ENCODE results near the gene KANK3.
"Not testable (repeated sequence)": the region's sequence is repeated elsewhere in the genome, so short reads cannot be mapped to it uniquely, and the experiment has no call there.

The KANK3 gene

GRCh38 chr19:8349629-8350372, 6.7 kb upstream of the KANK3 start:
- not testable (repeated sequence) for H3K27me3 ChIP-seq (ENCODE audit: control insufficient read depth, insufficient read depth, low read length); H3K4me2 ChIP-seq (ENCODE audit: low read length); H3K9me3 ChIP-seq (replicated peaks; ENCODE audit: low read length); H3K9ac ChIP-seq (ENCODE audit: low read depth, low read length); H3K36me3 ChIP-seq (ENCODE audit: insufficient read depth, low read length); H3K4me3 ChIP-seq (ENCODE audit: low read length)
- peaks cover 20% of the 10 kb centered on the region for H3K4me1 ChIP-seq (ENCODE audit: control insufficient read depth, insufficient read depth, low read length)

- Histone ChIP-seq H3K4me2 (ENCODE audit: low read length) (peak overlapping the region; percentile 77), H3K9me3 (replicated peaks; ENCODE audit: low read length) (no peaks in the 10 kb centered on the region), H3K36me3 (ENCODE audit: insufficient read depth, low read length) (no peaks in the 10 kb centered on the region), H3K27me3 (ENCODE audit: control insufficient read depth, insufficient read depth, low read length) (peaks cover 20% of the 10 kb centered on the region), H3K4me1 (ENCODE audit: control insufficient read depth, insufficient read depth, low read length) (peaks cover 3% of the 10 kb centered on the region), H3K4me3 (ENCODE audit: low read length) (peak overlapping the region; percentile 61), H3K9ac (ENCODE audit: low read depth, low read length) (no peak overlapping the region)
These were observed 402 bp upstream of the KANK3 start for GRCh38 chr19:8343483-8343844.

- H3K4me2 ChIP-seq (ENCODE audit: low read length), result no peak overlapping the region
- peaks cover 3% of the 10 kb centered on the region for H3K4me1 ChIP-seq (ENCODE audit: control insufficient read depth, insufficient read depth, low read length)
- H3K9me3 ChIP-seq (replicated peaks; ENCODE audit: low read length), result no peaks in the 10 kb centered on the region
- H3K27me3 ChIP-seq (ENCODE audit: control insufficient read depth, insufficient read depth, low read length), result peaks cover 20% of the 10 kb centered on the region
- H3K36me3 ChIP-seq (ENCODE audit: insufficient read depth, low read length), result no peaks in the 10 kb centered on the region
- no peak overlapping the region for H3K9ac ChIP-seq (ENCODE audit: low read depth, low read length)
- H3K4me3 ChIP-seq (ENCODE audit: low read length), result no peak overlapping the region
These were observed 762 bp downstream of the KANK3 start for GRCh38 chr19:8342316-8342683.

GRCh38 chr19:8341504-8341903, 1.6 kb downstream of the KANK3 start:
- H3K4me3 ChIP-seq (ENCODE audit: low read length); H3K4me1 ChIP-seq (ENCODE audit: control insufficient read depth, insufficient read depth, low read length); H3K9me3 ChIP-seq (replicated peaks; ENCODE audit: low read length); H3K36me3 ChIP-seq (ENCODE audit: insufficient read depth, low read length); H3K4me2 ChIP-seq (ENCODE audit: low read length); H3K9ac ChIP-seq (ENCODE audit: low read depth, low read length): not testable (repeated sequence)
- peaks cover 20% of the 10 kb centered on the region for H3K27me3 ChIP-seq (ENCODE audit: control insufficient read depth, insufficient read depth, low read length)

GRCh38 chr19:8340341-8341096, 2.5 kb downstream of the KANK3 start:
- Histone ChIP-seq H3K4me1 (ENCODE audit: control insufficient read depth, insufficient read depth, low read length) (peaks cover 3% of the 10 kb centered on the region), H3K4me2 (ENCODE audit: low read length) (no peak overlapping the region), H3K27me3 (ENCODE audit: control insufficient read depth, insufficient read depth, low read length) (peaks cover 24% of the 10 kb centered on the region), H3K9ac (ENCODE audit: low read depth, low read length) (no peak overlapping the region), H3K4me3 (ENCODE audit: low read length) (no peak overlapping the region), H3K36me3 (ENCODE audit: insufficient read depth, low read length) (no peaks in the 10 kb centered on the region), H3K9me3 (replicated peaks; ENCODE audit: low read length) (no peaks in the 10 kb centered on the region)

- no peak overlapping the region for H3K4me2 ChIP-seq (ENCODE audit: low read length)
- no peak overlapping the region for H3K4me3 ChIP-seq (ENCODE audit: low read length)
- no peaks in the 10 kb centered on the region for H3K9me3 ChIP-seq (replicated peaks; ENCODE audit: low read length)
- H3K27me3 ChIP-seq (ENCODE audit: control insufficient read depth, insufficient read depth, low read length), result peaks cover 36% of the 10 kb centered on the region
- no peaks in the 10 kb centered on the region for H3K36me3 ChIP-seq (ENCODE audit: insufficient read depth, low read length)
- H3K9ac ChIP-seq (ENCODE audit: low read depth, low read length), result no peak overlapping the region
- peaks cover 7% of the 10 kb centered on the region for H3K4me1 ChIP-seq (ENCODE audit: control insufficient read depth, insufficient read depth, low read length)
These were observed 4.2 kb downstream of the KANK3 start for GRCh38 chr19:8338835-8339234.

- Histone ChIP-seq H3K9ac (ENCODE audit: low read depth, low read length) (no peak overlapping the region), H3K4me2 (ENCODE audit: low read length) (no peak overlapping the region), H3K4me3 (ENCODE audit: low read length) (no peak overlapping the region), H3K36me3 (ENCODE audit: insufficient read depth, low read length) (no peaks in the 10 kb centered on the region), H3K27me3 (ENCODE audit: control insufficient read depth, insufficient read depth, low read length) (peaks cover 41% of the 10 kb centered on the region), H3K4me1 (ENCODE audit: control insufficient read depth, insufficient read depth, low read length) (peaks cover 4% of the 10 kb centered on the region), H3K9me3 (replicated peaks; ENCODE audit: low read length) (no peaks in the 10 kb centered on the region)
These were observed 5.3 kb downstream of the KANK3 start for GRCh38 chr19:8337728-8338127.

GRCh38 chr19:8336660-8337059, 6.4 kb downstream of the KANK3 start:
- Histone ChIP-seq H3K27me3 (ENCODE audit: control insufficient read depth, insufficient read depth, low read length) (peaks cover 38% of the 10 kb centered on the region), H3K4me2 (ENCODE audit: low read length) (no peak overlapping the region), H3K4me3 (ENCODE audit: low read length) (no peak overlapping the region), H3K9ac (ENCODE audit: low read depth, low read length) (no peak overlapping the region), H3K4me1 (ENCODE audit: control insufficient read depth, insufficient read depth, low read length) (peaks cover 4% of the 10 kb centered on the region), H3K9me3 (replicated peaks; ENCODE audit: low read length) (no peaks in the 10 kb centered on the region), H3K36me3 (ENCODE audit: insufficient read depth, low read length) (no peaks in the 10 kb centered on the region)

- no peak overlapping the region for H3K9ac ChIP-seq (ENCODE audit: low read depth, low read length)
- H3K4me1 ChIP-seq (ENCODE audit: control insufficient read depth, insufficient read depth, low read length), result peaks cover 4% of the 10 kb centered on the region
- H3K4me3 ChIP-seq (ENCODE audit: low read length), result no peak overlapping the region
- H3K27me3 ChIP-seq (ENCODE audit: control insufficient read depth, insufficient read depth, low read length), result peaks cover 38% of the 10 kb centered on the region
- no peaks in the 10 kb centered on the region for H3K9me3 ChIP-seq (replicated peaks; ENCODE audit: low read length)
- no peaks in the 10 kb centered on the region for H3K36me3 ChIP-seq (ENCODE audit: insufficient read depth, low read length)
- H3K4me2 ChIP-seq (ENCODE audit: low read length), result no peak overlapping the region
These were observed 6.9 kb downstream of the KANK3 start for GRCh38 chr19:8336072-8336569.

- no peaks in the 10 kb centered on the region for H3K36me3 ChIP-seq (ENCODE audit: insufficient read depth, low read length)
- no peak overlapping the region for H3K9ac ChIP-seq (ENCODE audit: low read depth, low read length)
- peak overlapping the region; percentile 81 for H3K4me2 ChIP-seq (ENCODE audit: low read length)
- H3K9me3 ChIP-seq (replicated peaks; ENCODE audit: low read length), result no peaks in the 10 kb centered on the region
- H3K27me3 ChIP-seq (ENCODE audit: control insufficient read depth, insufficient read depth, low read length), result peaks cover 33% of the 10 kb centered on the region
- peaks cover 4% of the 10 kb centered on the region for H3K4me1 ChIP-seq (ENCODE audit: control insufficient read depth, insufficient read depth, low read length)
- H3K4me3 ChIP-seq (ENCODE audit: low read length), result peak overlapping the region; percentile 62
These were observed 7.6 kb downstream of the KANK3 start for GRCh38 chr19:8335343-8336071.

GRCh38 chr19:8334458-8335342, 8.4 kb downstream of the KANK3 start:
- Histone ChIP-seq H3K4me2 (ENCODE audit: low read length) (peak overlapping the region; percentile 81), H3K4me3 (ENCODE audit: low read length) (peak overlapping the region; percentile 62), H3K36me3 (ENCODE audit: insufficient read depth, low read length) (no peaks in the 10 kb centered on the region), H3K9ac (ENCODE audit: low read depth, low read length) (no peak overlapping the region), H3K9me3 (replicated peaks; ENCODE audit: low read length) (no peaks in the 10 kb centered on the region), H3K27me3 (ENCODE audit: control insufficient read depth, insufficient read depth, low read length) (peaks cover 30% of the 10 kb centered on the region), H3K4me1 (ENCODE audit: control insufficient read depth, insufficient read depth, low read length) (peaks cover 4% of the 10 kb centered on the region)
